OCI-LY1 (cell line): Measurements from ENCODE around the gene GRHL1.

Experiments used
- CTCF ChIP-seq: fragments of 200-600 bp; sonication (generic), shearing (Covaris generic); IDR thresholded peaks from 2 replicates; pipeline ENCODE4 v1.5.1; 2017; ENCODE audit warnings: mild to moderate bottlenecking, antibody characterized with exemption, low read length, moderate library complexity, mixed read lengths
- EZH2 ChIP-seq: fragments of 200-600 bp; sonication (generic), shearing (Covaris generic); IDR thresholded peaks from 2 replicates; pipeline ENCODE4 v1.8.0; 2017; ENCODE audit warnings: borderline replicate concordance, mixed run types, mild to moderate bottlenecking, antibody characterized with exemption, low read length, moderate library complexity, mixed read lengths

GRCh38 chr2:9958057-9958456 lies 6.6 kb downstream of the GRHL1 start:
- TF ChIP-seq CTCF = no peak
- TF ChIP-seq EZH2 = no peak
